ENCODE measurements around the gene UXS1.

UXS1 gene

GRCh38 chr2:106126705-106127281 lies 67.3 kb downstream of the UXS1 start:
- Histone ChIP-seq H3K27me3 (ENCODE audit: control insufficient read depth, insufficient read depth, low read length) (no peaks in the 10 kb centered on the region), H3K9ac (ENCODE audit: low read depth, low read length) (no peak overlapping the region), H3K4me1 (ENCODE audit: control insufficient read depth, insufficient read depth, low read length) (peaks cover 11% of the 10 kb centered on the region), H3K4me3 (ENCODE audit: low read length) (no peak overlapping the region), H3K4me2 (ENCODE audit: low read length) (peak overlapping the region; percentile 26), H3K36me3 (ENCODE audit: insufficient read depth, low read length) (peaks cover 22% of the 10 kb centered on the region), H3K9me3 (replicated peaks; ENCODE audit: low read length) (no peaks in the 10 kb centered on the region)

DNA sequence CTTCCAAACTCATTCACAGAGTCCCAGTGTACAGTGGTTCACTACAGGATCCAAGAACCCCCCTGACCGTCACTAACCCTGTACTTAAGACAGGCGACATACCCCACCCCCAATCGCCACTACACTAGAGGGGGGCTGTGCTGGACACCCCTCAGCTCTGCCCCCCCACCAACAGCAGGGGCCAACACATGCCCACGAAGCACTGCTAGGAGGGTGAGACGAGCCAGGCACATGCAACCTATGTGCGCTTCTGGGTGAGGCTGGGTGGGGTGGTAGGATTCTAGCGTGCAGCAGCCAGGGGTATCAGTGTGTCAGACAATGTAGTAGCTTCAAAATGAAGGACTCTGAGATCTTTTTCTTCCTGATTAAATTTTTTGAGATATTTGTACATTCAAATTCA lies 67.8 kb downstream of the UXS1 start:
- H3K4me1 ChIP-seq (ENCODE audit: control insufficient read depth, insufficient read depth, low read length), result peaks cover 11% of the 10 kb centered on the region

DNA sequence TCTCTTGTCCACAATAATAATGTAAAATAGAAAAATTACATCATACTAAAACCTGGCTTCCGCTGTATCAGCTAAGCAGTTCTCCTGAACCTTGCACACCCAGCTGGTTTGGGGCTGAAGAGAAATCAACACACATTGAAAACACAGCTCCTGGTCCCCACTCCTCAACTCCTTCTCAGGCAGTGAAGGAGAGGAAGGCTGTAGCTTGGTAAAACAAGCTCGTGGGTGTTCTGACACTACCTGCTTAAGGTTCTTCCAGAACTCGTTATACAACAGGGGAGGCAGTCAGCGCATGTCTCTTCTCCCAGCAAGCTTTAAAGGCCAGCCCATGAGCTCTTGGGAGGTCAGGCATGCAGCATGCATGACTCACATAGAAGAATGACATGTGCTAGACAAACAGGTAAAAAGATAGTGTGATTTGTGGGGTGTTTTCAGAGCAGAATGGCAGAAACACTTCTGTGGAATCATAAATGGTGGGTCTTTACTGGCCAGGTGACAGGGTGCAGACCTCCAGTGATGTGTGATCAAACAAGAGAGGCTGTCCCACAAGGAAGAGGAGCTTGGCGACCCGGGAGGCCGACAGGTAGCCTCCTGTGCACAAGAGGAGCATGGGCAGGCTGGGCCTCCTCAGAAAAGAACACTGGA lies 69.1 kb downstream of the UXS1 start:
- no peak overlapping the region for H3K4me3 ChIP-seq (ENCODE audit: low read length)
- H3K9me3 ChIP-seq (replicated peaks; ENCODE audit: low read length), result no peaks in the 10 kb centered on the region
- H3K9ac ChIP-seq (ENCODE audit: low read depth, low read length), result no peak overlapping the region
- H3K27me3 ChIP-seq (ENCODE audit: control insufficient read depth, insufficient read depth, low read length), result no peaks in the 10 kb centered on the region
- H3K4me1 ChIP-seq (ENCODE audit: control insufficient read depth, insufficient read depth, low read length), result peaks cover 11% of the 10 kb centered on the region
- H3K36me3 ChIP-seq (ENCODE audit: insufficient read depth, low read length), result peaks cover 33% of the 10 kb centered on the region
- H3K4me2 ChIP-seq (ENCODE audit: low read length), result no peak overlapping the region

More for the DNA sequence above, 67.8 kb downstream of the UXS1 start:
- Histone ChIP-seq H3K9me3 (replicated peaks; ENCODE audit: low read length) (no peaks in the 10 kb centered on the region), H3K4me3 (ENCODE audit: low read length) (no peak overlapping the region), H3K27me3 (ENCODE audit: control insufficient read depth, insufficient read depth, low read length) (no peaks in the 10 kb centered on the region), H3K36me3 (ENCODE audit: insufficient read depth, low read length) (peaks cover 24% of the 10 kb centered on the region), H3K4me2 (ENCODE audit: low read length) (no peak overlapping the region), H3K9ac (ENCODE audit: low read depth, low read length) (no peak overlapping the region)

GRCh38 chr2:106124106-106124756 lies 69.9 kb downstream of the UXS1 start:
- H3K36me3 ChIP-seq (ENCODE audit: insufficient read depth, low read length), result peaks cover 33% of the 10 kb centered on the region

DNA sequence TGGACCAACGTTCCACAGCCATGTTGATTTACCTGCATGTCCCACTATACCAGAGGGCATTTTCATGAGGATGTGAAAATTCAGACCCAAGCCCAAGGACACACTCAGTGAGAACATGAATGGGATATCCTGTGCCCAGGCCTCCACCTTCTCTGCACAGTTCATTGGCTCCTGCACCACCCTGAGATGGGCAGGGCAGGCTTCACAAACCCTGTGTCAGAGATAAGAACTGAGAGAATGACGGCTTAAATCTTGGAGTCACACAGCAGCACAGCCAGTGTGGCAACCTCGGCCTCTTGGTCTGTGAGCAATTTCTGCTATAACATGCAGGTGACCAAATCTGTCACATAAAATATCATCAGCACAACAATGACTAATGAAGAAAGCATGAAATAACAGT lies 71.9 kb downstream of the UXS1 start:
- no peak overlapping the region for H3K4me3 ChIP-seq (ENCODE audit: low read length)
- no peaks in the 10 kb centered on the region for H3K27me3 ChIP-seq (ENCODE audit: control insufficient read depth, insufficient read depth, low read length)
- H3K4me2 ChIP-seq (ENCODE audit: low read length), result no peak overlapping the region
- H3K9ac ChIP-seq (ENCODE audit: low read depth, low read length), result no peak overlapping the region
- peaks cover 32% of the 10 kb centered on the region for H3K36me3 ChIP-seq (ENCODE audit: insufficient read depth, low read length)
- no peaks in the 10 kb centered on the region for H3K9me3 ChIP-seq (replicated peaks; ENCODE audit: low read length)
- H3K4me1 ChIP-seq (ENCODE audit: control insufficient read depth, insufficient read depth, low read length), result peaks cover 5% of the 10 kb centered on the region

More at GRCh38 chr2:106124106-106124756, 69.9 kb downstream of the UXS1 start:
- no peak overlapping the region for H3K4me3 ChIP-seq (ENCODE audit: low read length)
- no peaks in the 10 kb centered on the region for H3K27me3 ChIP-seq (ENCODE audit: control insufficient read depth, insufficient read depth, low read length)
- no peak overlapping the region for H3K4me2 ChIP-seq (ENCODE audit: low read length)
- H3K4me1 ChIP-seq (ENCODE audit: control insufficient read depth, insufficient read depth, low read length), result peaks cover 11% of the 10 kb centered on the region
- no peak overlapping the region for H3K9ac ChIP-seq (ENCODE audit: low read depth, low read length)
- no peaks in the 10 kb centered on the region for H3K9me3 ChIP-seq (replicated peaks; ENCODE audit: low read length)

DNA sequence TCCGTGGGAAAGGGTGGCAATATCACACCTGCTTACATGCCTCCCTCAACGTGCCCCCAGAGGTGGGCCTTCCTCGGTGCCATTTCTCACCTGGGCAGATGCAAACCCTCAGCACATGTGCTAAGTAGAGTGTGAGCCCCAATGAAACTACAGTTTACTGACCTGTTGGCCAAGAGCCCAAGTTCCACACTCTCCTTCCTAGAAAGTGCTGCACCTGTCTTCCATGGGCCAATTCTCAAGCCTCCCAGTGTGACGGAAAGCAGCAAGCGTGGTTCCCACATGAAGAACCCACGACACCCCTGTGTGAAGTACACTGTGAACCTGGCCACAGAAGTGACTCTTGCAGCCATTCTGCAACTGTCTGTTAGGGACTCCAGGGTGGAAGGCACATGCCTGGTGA lies 73.7 kb downstream of the UXS1 start:
- Histone ChIP-seq H3K4me3 (ENCODE audit: low read length) (no peak overlapping the region), H3K4me2 (ENCODE audit: low read length) (no peak overlapping the region), H3K9ac (ENCODE audit: low read depth, low read length) (no peak overlapping the region), H3K27me3 (ENCODE audit: control insufficient read depth, insufficient read depth, low read length) (no peaks in the 10 kb centered on the region), H3K4me1 (ENCODE audit: control insufficient read depth, insufficient read depth, low read length) (peaks cover 3% of the 10 kb centered on the region), H3K36me3 (ENCODE audit: insufficient read depth, low read length) (peaks cover 32% of the 10 kb centered on the region), H3K9me3 (replicated peaks; ENCODE audit: low read length) (no peaks in the 10 kb centered on the region)

- H3K4me2 ChIP-seq (ENCODE audit: low read length), result no peak overlapping the region
- H3K27me3 ChIP-seq (ENCODE audit: control insufficient read depth, insufficient read depth, low read length), result no peaks in the 10 kb centered on the region
- no peaks in the 10 kb centered on the region for H3K9me3 ChIP-seq (replicated peaks; ENCODE audit: low read length)
- peaks cover 24% of the 10 kb centered on the region for H3K36me3 ChIP-seq (ENCODE audit: insufficient read depth, low read length)
- no peak overlapping the region for H3K9ac ChIP-seq (ENCODE audit: low read depth, low read length)
- H3K4me1 ChIP-seq (ENCODE audit: control insufficient read depth, insufficient read depth, low read length), result peaks cover 10% of the 10 kb centered on the region
- no peak overlapping the region for H3K4me3 ChIP-seq (ENCODE audit: low read length)
Measured at GRCh38 chr2:106119074-106119473, 75.0 kb downstream of the UXS1 start.

DNA sequence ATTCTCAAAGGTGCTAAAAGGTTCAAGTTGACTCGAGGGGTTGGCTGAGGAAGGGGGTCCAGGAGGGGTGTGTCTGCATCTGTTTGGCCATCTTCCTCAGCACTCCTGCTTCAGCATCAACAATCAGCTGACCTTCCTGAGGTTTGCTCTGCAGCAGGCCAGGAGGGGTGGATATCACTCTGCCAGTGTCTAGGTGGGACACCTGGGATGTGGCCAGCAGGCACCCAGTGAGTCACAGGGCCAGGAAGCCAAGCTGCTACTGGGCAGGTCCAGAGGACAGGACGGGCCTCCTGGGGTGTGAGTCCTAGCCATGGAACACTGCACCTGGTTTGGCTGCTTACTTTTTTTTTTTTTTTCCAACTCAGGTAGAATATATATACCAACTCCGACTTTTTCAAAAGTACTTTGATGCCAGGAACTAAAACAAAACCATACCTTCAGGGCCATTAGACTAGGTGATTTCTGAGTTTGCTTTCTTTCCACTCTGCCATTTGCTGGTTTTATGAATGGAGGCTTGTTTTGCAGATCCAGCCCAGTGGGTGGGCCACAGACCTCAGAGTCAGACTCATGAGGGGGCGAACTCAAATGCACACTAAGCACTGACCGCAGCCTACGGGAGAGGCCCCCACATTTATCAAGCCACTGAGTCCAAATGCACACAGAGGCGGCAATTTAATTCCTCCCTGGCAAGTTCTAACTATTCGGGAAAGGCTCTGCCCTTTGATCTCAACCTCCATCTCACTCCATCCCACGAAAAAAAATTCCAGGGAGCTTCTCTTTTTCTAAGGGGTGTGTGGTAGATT lies 76.0 kb downstream of the UXS1 start:
- no peaks in the 10 kb centered on the region for H3K9me3 ChIP-seq (replicated peaks; ENCODE audit: low read length)
- peaks cover 22% of the 10 kb centered on the region for H3K36me3 ChIP-seq (ENCODE audit: insufficient read depth, low read length)
- no peaks in the 10 kb centered on the region for H3K27me3 ChIP-seq (ENCODE audit: control insufficient read depth, insufficient read depth, low read length)
- no peak overlapping the region for H3K9ac ChIP-seq (ENCODE audit: low read depth, low read length)
- peaks cover 10% of the 10 kb centered on the region for H3K4me1 ChIP-seq (ENCODE audit: control insufficient read depth, insufficient read depth, low read length)
- H3K4me3 ChIP-seq (ENCODE audit: low read length), result no peak overlapping the region
- H3K4me2 ChIP-seq (ENCODE audit: low read length), result no peak overlapping the region

DNA sequence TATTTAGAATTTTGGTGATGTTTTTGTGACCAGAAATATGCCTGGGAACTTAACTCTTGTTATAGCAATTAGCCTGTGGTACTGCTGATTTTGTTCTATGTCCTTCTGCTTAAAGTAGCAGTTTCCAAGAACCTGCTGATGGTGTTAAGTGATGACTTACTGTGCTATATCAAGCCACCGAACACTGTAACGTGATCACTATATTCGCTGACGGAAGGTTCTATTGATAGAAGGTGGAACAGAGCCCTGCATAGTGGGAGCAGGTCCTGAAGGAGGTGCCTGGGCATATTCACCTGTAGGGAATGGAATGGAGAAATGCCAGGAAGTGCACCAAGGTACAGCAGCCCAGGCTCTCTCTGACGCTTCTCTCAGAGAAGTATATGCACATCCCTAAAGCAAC lies 76.8 kb downstream of the UXS1 start:
- Histone ChIP-seq H3K4me3 (ENCODE audit: low read length) (no peak overlapping the region), H3K4me2 (ENCODE audit: low read length) (no peak overlapping the region), H3K4me1 (ENCODE audit: control insufficient read depth, insufficient read depth, low read length) (peaks cover 10% of the 10 kb centered on the region), H3K9me3 (replicated peaks; ENCODE audit: low read length) (no peaks in the 10 kb centered on the region), H3K36me3 (ENCODE audit: insufficient read depth, low read length) (peaks cover 20% of the 10 kb centered on the region), H3K27me3 (ENCODE audit: control insufficient read depth, insufficient read depth, low read length) (no peaks in the 10 kb centered on the region), H3K9ac (ENCODE audit: low read depth, low read length) (no peak overlapping the region)

DNA sequence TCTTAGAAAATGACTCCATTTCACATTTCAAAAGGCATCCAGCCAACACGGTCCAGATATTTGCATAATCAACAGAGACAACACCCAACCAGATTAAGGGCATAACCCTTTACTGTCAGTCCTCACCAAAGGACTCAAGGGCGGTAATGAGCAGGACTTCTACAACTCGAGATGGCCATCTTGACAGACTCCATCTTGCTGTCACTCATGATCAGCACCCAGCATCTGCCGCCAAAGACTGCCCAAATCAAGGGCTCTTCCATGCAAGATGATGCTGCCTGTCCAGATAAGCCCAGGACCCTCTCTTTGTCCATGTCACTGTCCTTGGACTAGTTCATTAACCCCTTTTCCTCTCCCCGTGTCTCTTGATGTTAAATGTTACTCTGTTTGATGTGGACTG lies 77.9 kb downstream of the UXS1 start:
- Histone ChIP-seq H3K4me1 (ENCODE audit: control insufficient read depth, insufficient read depth, low read length) (peaks cover 10% of the 10 kb centered on the region), H3K4me2 (ENCODE audit: low read length) (no peak overlapping the region), H3K27me3 (ENCODE audit: control insufficient read depth, insufficient read depth, low read length) (no peaks in the 10 kb centered on the region), H3K36me3 (ENCODE audit: insufficient read depth, low read length) (peaks cover 14% of the 10 kb centered on the region), H3K9ac (ENCODE audit: low read depth, low read length) (no peak overlapping the region), H3K4me3 (ENCODE audit: low read length) (no peak overlapping the region), H3K9me3 (replicated peaks; ENCODE audit: low read length) (no peaks in the 10 kb centered on the region)

DNA sequence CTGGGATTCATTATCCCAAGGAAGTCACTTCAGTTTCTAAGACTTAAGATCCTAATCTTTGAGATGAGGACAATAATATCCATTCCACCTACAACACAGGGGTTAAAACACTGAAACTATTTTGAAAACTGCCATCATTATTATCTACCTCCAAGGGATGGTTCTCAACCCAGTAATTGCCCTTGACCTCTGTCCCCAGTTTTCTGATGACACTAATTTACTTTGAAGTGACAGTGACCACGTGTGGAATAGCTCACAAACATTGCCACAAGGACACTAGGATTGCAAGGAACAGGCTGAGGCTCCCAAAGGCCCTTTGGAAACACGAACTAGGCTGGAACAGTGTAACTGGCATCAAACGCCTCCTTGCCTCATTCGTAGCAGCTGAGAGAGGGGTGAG lies 78.4 kb downstream of the UXS1 start:
- Histone ChIP-seq H3K4me1 (ENCODE audit: control insufficient read depth, insufficient read depth, low read length) (peaks cover 10% of the 10 kb centered on the region), H3K36me3 (ENCODE audit: insufficient read depth, low read length) (peaks cover 11% of the 10 kb centered on the region), H3K9me3 (replicated peaks; ENCODE audit: low read length) (no peaks in the 10 kb centered on the region), H3K4me2 (ENCODE audit: low read length) (no peak overlapping the region), H3K27me3 (ENCODE audit: control insufficient read depth, insufficient read depth, low read length) (no peaks in the 10 kb centered on the region), H3K9ac (ENCODE audit: low read depth, low read length) (no peak overlapping the region), H3K4me3 (ENCODE audit: low read length) (no peak overlapping the region)
